ENCODE data around the gene VDR. TPM values are rescaled to one million over a fixed set of nuclear protein-coding genes. Genes with fewer than 3 reads are reported as not detected.
A peak's percentile ranks its signal among the peaks of the same experiment; 100 is the strongest.

Gene VDR
- total and polyA plus RNA-seq, 8 donors, result 1.1 to 32.1 (median 2.2) TPM

DNA sequence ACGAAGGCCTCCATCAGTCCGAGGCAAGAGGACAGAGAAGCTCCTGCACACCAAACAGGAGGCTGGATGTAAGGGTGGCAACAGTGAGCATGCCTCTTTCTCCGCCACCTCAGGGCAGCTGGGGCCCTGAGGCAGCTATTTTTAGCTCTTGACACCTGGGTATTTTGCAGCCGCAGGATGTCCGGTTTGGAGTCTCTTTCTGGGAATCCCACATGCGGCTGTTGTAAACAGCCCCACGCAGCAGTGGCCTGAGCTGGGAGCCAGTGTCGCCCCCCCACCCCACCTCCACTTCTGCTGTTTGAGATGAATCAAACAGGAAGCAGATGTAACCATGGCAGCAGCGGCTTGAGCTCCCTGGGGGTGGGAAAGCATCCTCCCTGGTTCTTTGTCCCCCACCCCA lies 96.7 kb downstream of the VDR start:
- H3K4me3 ChIP-seq, result peak overlapping the region in 1 of 2 donors; percentile 1
- intact Hi-C loops (cut with DNase I), result no loop called here
- ATAC-seq (peak; percentile 1), DNase-seq (peak in 3 of 4 donors; percentile 48 to 82 (median 72))
- H3K36me3 ChIP-seq, result peaks cover 0 to 6% of the 10 kb centered on the region in 2 donors
- peak overlapping the region; percentile 78 to 92 for H3K27ac ChIP-seq
- H3K4me1 ChIP-seq, result peaks cover 86 to 100% of the 10 kb centered on the region in 2 donors
- H3K27me3 ChIP-seq, result no peaks in the 10 kb centered on the region
- TF ChIP-seq, protein P1, sequence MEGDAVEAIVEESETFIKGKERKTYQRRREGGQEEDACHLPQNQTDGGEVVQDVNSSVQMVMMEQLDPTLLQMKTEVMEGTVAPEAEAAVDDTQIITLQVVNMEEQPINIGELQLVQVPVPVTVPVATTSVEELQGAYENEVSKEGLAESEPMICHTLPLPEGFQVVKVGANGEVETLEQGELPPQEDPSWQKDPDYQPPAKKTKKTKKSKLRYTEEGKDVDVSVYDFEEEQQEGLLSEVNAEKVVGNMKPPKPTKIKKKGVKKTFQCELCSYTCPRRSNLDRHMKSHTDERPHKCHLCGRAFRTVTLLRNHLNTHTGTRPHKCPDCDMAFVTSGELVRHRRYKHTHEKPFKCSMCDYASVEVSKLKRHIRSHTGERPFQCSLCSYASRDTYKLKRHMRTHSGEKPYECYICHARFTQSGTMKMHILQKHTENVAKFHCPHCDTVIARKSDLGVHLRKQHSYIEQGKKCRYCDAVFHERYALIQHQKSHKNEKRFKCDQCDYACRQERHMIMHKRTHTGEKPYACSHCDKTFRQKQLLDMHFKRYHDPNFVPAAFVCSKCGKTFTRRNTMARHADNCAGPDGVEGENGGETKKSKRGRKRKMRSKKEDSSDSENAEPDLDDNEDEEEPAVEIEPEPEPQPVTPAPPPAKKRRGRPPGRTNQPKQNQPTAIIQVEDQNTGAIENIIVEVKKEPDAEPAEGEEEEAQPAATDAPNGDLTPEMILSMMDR (IDR thresholded peaks at IDR 0.05), result no peak
- no peaks in the 10 kb centered on the region for H3K9me3 ChIP-seq

DNA sequence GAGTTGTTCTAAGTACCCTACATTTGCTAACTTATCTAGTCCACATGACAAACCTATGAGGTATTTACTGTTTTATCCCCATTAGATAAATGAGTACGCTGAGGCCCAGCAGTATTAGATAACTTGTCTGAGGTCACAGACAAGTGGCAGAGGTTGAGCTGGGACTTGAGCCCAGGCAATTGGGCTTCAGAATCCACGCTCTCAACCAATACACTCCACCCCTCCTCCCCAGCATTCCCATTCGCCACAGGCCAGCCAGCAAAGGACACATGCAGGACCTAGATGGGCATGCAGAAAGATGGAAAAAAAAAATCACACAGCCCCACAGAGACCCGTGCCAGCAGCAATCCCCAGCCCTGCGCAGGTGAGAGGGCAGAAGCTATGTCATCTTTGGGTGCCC lies 97.5 kb downstream of the VDR start:
- peaks cover 89 to 100% of the 10 kb centered on the region in 2 donors for H3K4me1 ChIP-seq
- no peak overlapping the region for H3K4me3 ChIP-seq
- H3K36me3 ChIP-seq, result peaks cover 0 to 6% of the 10 kb centered on the region in 2 donors
- peak; percentile 13 for ATAC-seq
- DNase-seq, result no peak
- H3K9me3 ChIP-seq, result no peaks in the 10 kb centered on the region
- intact Hi-C loops (cut with DNase I), result no loop called here
- H3K27me3 ChIP-seq, result no peaks in the 10 kb centered on the region
- peak overlapping the region; percentile 78 to 92 for H3K27ac ChIP-seq
- TF ChIP-seq, protein P1 (IDR thresholded peaks at IDR 0.05), result no peak

DNA sequence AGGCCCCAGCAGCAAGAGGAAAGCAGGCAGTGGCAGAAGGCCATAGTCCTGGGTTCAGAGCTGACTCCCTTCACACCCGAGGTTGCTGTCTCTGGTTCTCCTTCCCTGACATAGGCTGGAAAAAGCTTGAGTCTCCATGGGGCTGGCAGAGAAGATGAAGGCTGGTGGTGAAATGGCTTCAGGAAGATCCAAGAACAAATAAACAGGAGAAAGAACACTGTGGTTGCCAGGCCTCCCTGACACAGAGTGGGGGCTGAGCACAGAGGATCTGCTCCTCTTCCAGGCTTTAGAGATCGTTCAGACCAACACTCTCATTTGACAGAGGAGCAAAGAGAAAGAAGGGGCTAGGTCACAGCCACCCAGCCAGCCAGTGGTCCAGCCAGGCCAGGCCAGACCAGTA lies 99.4 kb downstream of the VDR start:
- H3K27ac ChIP-seq, result peak overlapping the region; percentile 29 to 87
- no peaks in the 10 kb centered on the region for H3K27me3 ChIP-seq
- DNase-seq (no peak), ATAC-seq (no peak)
- no peak overlapping the region for H3K4me3 ChIP-seq
- TF ChIP-seq, protein P1 (IDR thresholded peaks at IDR 0.05), result no peak
- peaks cover 0 to 6% of the 10 kb centered on the region in 2 donors for H3K36me3 ChIP-seq
- H3K9me3 ChIP-seq, result no peaks in the 10 kb centered on the region
- H3K4me1 ChIP-seq, result peaks cover 81 to 100% of the 10 kb centered on the region in 2 donors
- intact Hi-C loops (cut with DNase I), result no loop called here

DNA sequence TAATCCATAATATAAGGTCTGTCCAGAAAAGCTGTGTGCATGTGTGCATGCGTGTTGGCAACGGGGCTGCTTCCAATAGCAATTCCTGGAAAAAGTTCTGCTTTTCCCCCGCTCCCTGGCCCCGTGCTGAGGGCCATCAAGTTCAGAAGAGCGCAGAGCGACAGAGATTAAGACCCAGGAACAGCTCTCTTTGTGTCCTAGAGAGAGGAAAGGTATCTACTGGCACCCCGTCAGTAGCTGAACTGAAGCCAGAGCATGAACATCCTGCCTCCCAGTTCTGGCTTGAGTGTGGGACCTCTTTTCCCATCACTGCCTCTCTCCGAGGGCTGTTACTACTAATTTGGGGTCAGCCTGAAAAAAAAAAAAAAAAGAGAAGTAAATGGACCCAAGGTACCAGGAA lies 100.6 kb downstream of the VDR start:
- TF ChIP-seq, protein P1 (IDR thresholded peaks at IDR 0.05), result no peak
- DNase-seq (no peak), ATAC-seq (no peak)
- Histone ChIP-seq H3K27me3 (no peaks in the 10 kb centered on the region), H3K9me3 (no peaks in the 10 kb centered on the region), H3K27ac (peak overlapping the region in 1 of 2 donors; percentile 87), H3K36me3 (peaks cover 0 to 7% of the 10 kb centered on the region in 2 donors), H3K4me1 (peaks cover 80 to 100% of the 10 kb centered on the region in 2 donors), H3K4me3 (no peak overlapping the region)
- intact Hi-C loops (cut with DNase I), result no loop called here

DNA sequence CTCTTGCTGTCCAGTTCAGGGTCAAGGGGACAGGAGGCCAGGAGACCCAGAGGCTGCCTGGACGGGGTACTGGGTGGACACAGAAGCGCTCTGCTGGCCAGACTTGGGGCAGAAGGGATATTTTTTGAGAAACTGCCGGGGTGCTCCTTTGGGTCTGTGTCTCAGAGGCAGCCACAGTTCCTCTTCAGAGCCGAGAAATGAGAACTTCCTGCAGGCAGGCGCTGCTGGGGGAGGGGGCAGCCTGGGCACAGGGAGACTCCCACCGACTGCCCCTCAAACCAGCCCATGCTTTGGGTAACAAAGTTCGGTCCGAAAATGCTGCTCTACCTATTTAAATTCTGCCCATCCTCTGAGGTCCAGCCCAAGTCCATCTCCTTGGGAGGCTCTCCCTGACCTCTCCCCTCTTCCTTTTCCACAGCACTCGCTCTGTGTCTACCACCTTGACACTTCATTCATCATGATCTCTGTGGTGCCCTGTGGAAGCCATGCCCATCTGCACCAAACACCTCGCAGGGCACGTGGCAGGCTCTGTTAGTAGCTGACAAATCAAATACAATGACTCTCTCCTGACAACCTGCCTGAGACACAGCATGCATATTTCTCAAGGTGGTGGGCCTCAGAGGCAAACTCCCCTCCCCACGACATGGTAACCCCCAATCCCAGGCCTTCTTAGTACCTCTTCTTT lies 101.5 kb downstream of the VDR start:
- Histone ChIP-seq H3K27me3 (no peaks in the 10 kb centered on the region), H3K36me3 (peaks cover 0 to 15% of the 10 kb centered on the region in 2 donors), H3K27ac (peak overlapping the region; percentile 46 to 87), H3K4me3 (no peak overlapping the region), H3K4me1 (peaks cover 72 to 93% of the 10 kb centered on the region in 2 donors), H3K9me3 (no peaks in the 10 kb centered on the region)
- intact Hi-C loops (cut with DNase I), result no loop called here
- ATAC-seq (no peak), DNase-seq (peak in 1 of 4 donors; percentile 83)
- TF ChIP-seq, protein P1 (IDR thresholded peaks at IDR 0.05), result no peak

All from left lung (tissue), 10 donors.